ENCODE data around the gene REP15.

REP15 gene

GRCh38 chr12:27695556-27696292 lies 523 bp upstream of the REP15 start:
- H3K36me3 ChIP-seq (replicated peaks; ENCODE audit: low read depth, low read length) = no peaks in the 10 kb centered on the region
- H3K4me3 ChIP-seq (ENCODE audit: low read length) = no peak overlapping the region
- no peak overlapping the region for H3K4me2 ChIP-seq (ENCODE audit: low read length)
- TF ChIP-seq EZH2phosphoT487 (IDR thresholded peaks at IDR 0.05; ENCODE audit: low read depth) (no peak), CTCF (IDR thresholded peaks at IDR 0.05; ENCODE audit: low read depth, low read length) (no peak)
- no peaks in the 10 kb centered on the region for H4K20me1 ChIP-seq (ENCODE audit: insufficient read depth, low read length)
- no peaks in the 10 kb centered on the region for H3K9me3 ChIP-seq (ENCODE audit: insufficient read depth, low read length)
- H3K9ac ChIP-seq (ENCODE audit: low read length) = no peak overlapping the region
- H3K27ac ChIP-seq (ENCODE audit: low read length) = no peak overlapping the region
- no peak overlapping the region for H2AFZ ChIP-seq (ENCODE audit: low read depth, low read length)
- H3K27me3 ChIP-seq (ENCODE audit: low read depth, low read length) = peaks cover 20% of the 10 kb centered on the region
- no peaks in the 10 kb centered on the region for H3K79me2 ChIP-seq (ENCODE audit: low read length)
- peaks cover 12% of the 10 kb centered on the region for H3K4me1 ChIP-seq (ENCODE audit: low read length)

GRCh38 chr12:27696864-27697564 lies 767 bp downstream of the REP15 start:
- TF ChIP-seq CTCF (IDR thresholded peaks at IDR 0.05; ENCODE audit: low read depth, low read length) (no peak), EZH2phosphoT487 (IDR thresholded peaks at IDR 0.05; ENCODE audit: low read depth) (no peak)
- Histone ChIP-seq H3K9me3 (ENCODE audit: insufficient read depth, low read length) (no peaks in the 10 kb centered on the region), H3K4me3 (ENCODE audit: low read length) (no peak overlapping the region), H4K20me1 (ENCODE audit: insufficient read depth, low read length) (no peaks in the 10 kb centered on the region), H3K4me2 (ENCODE audit: low read length) (no peak overlapping the region), H3K4me1 (ENCODE audit: low read length) (peaks cover 10% of the 10 kb centered on the region), H3K79me2 (ENCODE audit: low read length) (no peaks in the 10 kb centered on the region), H3K27me3 (ENCODE audit: low read depth, low read length) (peaks cover 18% of the 10 kb centered on the region), H3K9ac (ENCODE audit: low read length) (no peak overlapping the region), H2AFZ (ENCODE audit: low read depth, low read length) (no peak overlapping the region), H3K36me3 (replicated peaks; ENCODE audit: low read depth, low read length) (no peaks in the 10 kb centered on the region), H3K27ac (ENCODE audit: low read length) (no peak overlapping the region)

- Histone ChIP-seq H3K9me3 (ENCODE audit: insufficient read depth, low read length) (no peaks in the 10 kb centered on the region), H3K4me3 (ENCODE audit: low read length) (peak overlapping the region; percentile 7; the same call in 1 of the 2 replicates), H3K27ac (ENCODE audit: low read length) (no peak overlapping the region), H3K79me2 (ENCODE audit: low read length) (no peaks in the 10 kb centered on the region), H3K36me3 (replicated peaks; ENCODE audit: low read depth, low read length) (no peaks in the 10 kb centered on the region), H4K20me1 (ENCODE audit: insufficient read depth, low read length) (no peaks in the 10 kb centered on the region), H2AFZ (ENCODE audit: low read depth, low read length) (no peak overlapping the region), H3K27me3 (ENCODE audit: low read depth, low read length) (no peaks in the 10 kb centered on the region; the same call in 1 of the 2 replicates), H3K4me1 (ENCODE audit: low read length) (peaks cover 4% of the 10 kb centered on the region; the same call in 1 of the 2 replicates), H3K9ac (ENCODE audit: low read length) (no peak overlapping the region; the same call in 1 of the 2 replicates), H3K4me2 (ENCODE audit: low read length) (peak overlapping the region; percentile 45)
- TF ChIP-seq EZH2phosphoT487 (IDR thresholded peaks at IDR 0.05; ENCODE audit: low read depth) = no peak
- peak; percentile 93 for TF ChIP-seq CTCF (IDR thresholded peaks at IDR 0.05; ENCODE audit: low read depth, low read length)
Observed at GRCh38 chr12:27703720-27704452, 7.6 kb downstream of the REP15 start.

GRCh38 chr12:27705263-27705662 lies 9.0 kb downstream of the REP15 start:
- H2AFZ ChIP-seq (ENCODE audit: low read depth, low read length) = no peak overlapping the region
- no peaks in the 10 kb centered on the region for H3K36me3 ChIP-seq (replicated peaks; ENCODE audit: low read depth, low read length)
- no peaks in the 10 kb centered on the region for H3K27me3 ChIP-seq (ENCODE audit: low read depth, low read length)
- H3K4me3 ChIP-seq (ENCODE audit: low read length) = no peak overlapping the region
- H3K9me3 ChIP-seq (ENCODE audit: insufficient read depth, low read length) = no peaks in the 10 kb centered on the region
- H3K27ac ChIP-seq (ENCODE audit: low read length) = no peak overlapping the region
- H3K79me2 ChIP-seq (ENCODE audit: low read length) = no peaks in the 10 kb centered on the region
- H3K4me2 ChIP-seq (ENCODE audit: low read length) = no peak overlapping the region
- no peak overlapping the region for H3K9ac ChIP-seq (ENCODE audit: low read length)
- TF ChIP-seq CTCF (IDR thresholded peaks at IDR 0.05; ENCODE audit: low read depth, low read length) = peak; percentile 31; the same call in 1 of the 2 replicates
- TF ChIP-seq EZH2phosphoT487 (IDR thresholded peaks at IDR 0.05; ENCODE audit: low read depth) = no peak
- H3K4me1 ChIP-seq (ENCODE audit: low read length) = peaks cover 6% of the 10 kb centered on the region; the same call in 1 of the 2 replicates
- no peaks in the 10 kb centered on the region for H4K20me1 ChIP-seq (ENCODE audit: insufficient read depth, low read length)
